Mesenchymal stem cell (in vitro differentiated cells and primary cell): ENCODE data around the gene DCLRE1B.

ENCODE experiments used
- DNase-seq: peaks from one replicate; pipeline ENCODE4 v3.0.0-alpha.2; 2013
- H2AFZ ChIP-seq: one replicate; pipeline ENCODE4 v1.6.1; 2013; ENCODE audit warnings: low read depth, mild to moderate bottlenecking, control low read depth, inconsistent platforms, low read length, moderate library complexity
- H2AK5ac ChIP-seq: 2 replicates; pipeline ENCODE4 v1.6.1; 2013; ENCODE audit warnings: low read length, moderate library complexity, mild to moderate bottlenecking, inconsistent platforms; ENCODE audit not compliant: severe bottlenecking
- H2BK120ac ChIP-seq: one replicate; pipeline ENCODE4 v1.6.1; 2013; ENCODE audit warnings: low read depth, mild to moderate bottlenecking, inconsistent platforms, low read length, moderate library complexity
- H2BK12ac ChIP-seq, 2 experiments: one replicate each; pipeline ENCODE4 v1.6.1; 2013; ENCODE audit warnings: inconsistent platforms in 2 of 2, low read length in 2 of 2, mild to moderate bottlenecking in 2 of 2, moderate library complexity in 2 of 2, control low read depth in 1 of 2
- H2BK15ac ChIP-seq: one replicate; pipeline ENCODE4 v1.6.1; 2013; ENCODE audit warnings: mild to moderate bottlenecking, low read depth, inconsistent platforms; ENCODE audit not compliant: poor library complexity, severe bottlenecking
- H2BK5ac ChIP-seq: 2 replicates; pipeline ENCODE4 v1.6.1; 2013; ENCODE audit warnings: low read depth, mild to moderate bottlenecking, low read length, control low read depth, inconsistent platforms; ENCODE audit not compliant: poor library complexity, severe bottlenecking
- H3K14ac ChIP-seq, 2 experiments: one replicate each; pipeline ENCODE4 v1.6.1; 2013; ENCODE audit warnings: inconsistent platforms in 2 of 2, low read length in 2 of 2, control low read depth in 1 of 2, mild to moderate bottlenecking in 1 of 2, moderate library complexity in 1 of 2
- H3K18ac ChIP-seq, 2 experiments: one replicate each; pipeline ENCODE4 v1.6.1; 2013; ENCODE audit warnings: inconsistent platforms in 2 of 2, low read length in 2 of 2, control low read depth in 1 of 2, low read depth in 1 of 2, mild to moderate bottlenecking in 1 of 2
- H3K23ac ChIP-seq, 2 experiments: one replicate each; pipeline ENCODE4 v1.6.1; 2013; ENCODE audit warnings: inconsistent platforms in 2 of 2, low read length in 2 of 2, mild to moderate bottlenecking in 2 of 2, moderate library complexity in 2 of 2, control low read depth in 1 of 2
- H3K27ac ChIP-seq: 2 replicates; pipeline ENCODE4 v1.5.1; 2013; ENCODE audit warnings: mild to moderate bottlenecking, moderate library complexity, low read length, control low read depth, inconsistent platforms; ENCODE audit not compliant: poor library complexity, severe bottlenecking
- H3K27me3 ChIP-seq, 2 experiments: 2 replicates each; pipeline versions ENCODE4 v1.6.1 to v1.7.0; 2013; ENCODE audit warnings: low read length in 2 of 2, mild to moderate bottlenecking in 2 of 2, moderate library complexity in 2 of 2, control low read depth in 1 of 2, inconsistent platforms in 1 of 2; ENCODE audit not compliant: control insufficient read depth in 1 of 2, insufficient read depth in 1 of 2
- H3K36me3 ChIP-seq, 2 experiments: 2 replicates each; pipeline versions ENCODE4 v1.6.1 to v1.7.0; 2013; ENCODE audit warnings: low read length in 2 of 2, control low read depth in 1 of 2, inconsistent platforms in 1 of 2, low read depth in 1 of 2, mild to moderate bottlenecking in 1 of 2; ENCODE audit not compliant: insufficient read depth in 2 of 2, control insufficient read depth in 1 of 2
- H3K4ac ChIP-seq, 2 experiments: one replicate each; pipeline ENCODE4 v1.6.1; 2013; ENCODE audit warnings: inconsistent platforms in 2 of 2, low read length in 2 of 2, mild to moderate bottlenecking in 2 of 2, moderate library complexity in 2 of 2, control low read depth in 1 of 2, low read depth in 1 of 2
- H3K4me1 ChIP-seq: 2 replicates; pipeline ENCODE4 v1.6.1; 2013; ENCODE audit warnings: low read depth, low read length, control low read depth; ENCODE audit not compliant: control insufficient read depth, insufficient read depth
- H3K4me2 ChIP-seq: 2 replicates; pipeline ENCODE4 v1.6.1; 2013; ENCODE audit warnings: low read length, mild to moderate bottlenecking, inconsistent platforms; ENCODE audit not compliant: poor library complexity, severe bottlenecking
- H3K4me3 ChIP-seq, 2 experiments: 2 replicates each; pipeline versions ENCODE4 v1.5.1 to v1.7.0; 2013; ENCODE audit warnings: low read length in 2 of 2, mild to moderate bottlenecking in 2 of 2, control low read depth in 1 of 2, low read depth in 1 of 2; ENCODE audit not compliant: insufficient read depth in 1 of 2
- H3K79me1 ChIP-seq: replicated peaks from 2 replicates; pipeline ENCODE4 v1.6.1; 2013; ENCODE audit warnings: mild to moderate bottlenecking, control low read depth, low read length, inconsistent platforms; ENCODE audit not compliant: poor library complexity, severe bottlenecking
- H3K9ac ChIP-seq: 2 replicates; pipeline ENCODE4 v1.7.0; 2013; ENCODE audit warnings: mild to moderate bottlenecking, low read length, moderate library complexity
- H3K9me3 ChIP-seq: 2 replicates; pipeline ENCODE4 v1.7.0; 2013; ENCODE audit warnings: mild to moderate bottlenecking, low read length; ENCODE audit not compliant: control insufficient read depth
- H4K8ac ChIP-seq: one replicate; pipeline ENCODE4 v1.6.1; 2013; ENCODE audit warnings: inconsistent platforms, mild to moderate bottlenecking, low read length, moderate library complexity
- H4K91ac ChIP-seq: one replicate; pipeline ENCODE4 v1.6.1; 2013; ENCODE audit warnings: mild to moderate bottlenecking, low read length, inconsistent platforms
- WGBS: methylation state at CpG from one replicate; pipeline ENCODE4 v1.1.7; 2013; ENCODE audit warnings: mixed read lengths; 5-methylcytosine and 5-hydroxymethylcytosine counted together

DCLRE1B gene

GRCh38 chr1:113872219-113872935 is 32.7 kb upstream of the DCLRE1B start:
- Histone ChIP-seq H3K79me1 (no peaks in the 10 kb centered on the region), H2AFZ (no peak overlapping the region), H2AK5ac (no peak overlapping the region), H2BK5ac (no peak overlapping the region), H3K36me3 (no peaks in the 10 kb centered on the region), H2BK15ac (no peak overlapping the region), H3K27ac (no peak overlapping the region), H2BK12ac (no peak overlapping the region), H3K9ac (no peak overlapping the region), H3K4me1 (peaks cover 2% of the 10 kb centered on the region), H3K18ac (no peak overlapping the region), H4K91ac (no peak overlapping the region), H3K4me3 (no peak overlapping the region), H2BK120ac (no peak overlapping the region), H3K14ac (no peak overlapping the region), H3K4me2 (no peak overlapping the region), H3K23ac (no peak overlapping the region), H3K27me3 (no peaks in the 10 kb centered on the region), H3K9me3 (no peaks in the 10 kb centered on the region), H3K4ac (no peak overlapping the region), H4K8ac (no peak overlapping the region)
- no peak for DNase-seq

- Histone ChIP-seq H2BK12ac (no peak overlapping the region), H3K4me1 (peaks cover 3% of the 10 kb centered on the region), H3K9ac (no peak overlapping the region), H3K27me3 (no peaks in the 10 kb centered on the region), H3K4me2 (no peak overlapping the region), H3K79me1 (no peaks in the 10 kb centered on the region), H3K4me3 (no peak overlapping the region), H3K27ac (no peak overlapping the region), H4K91ac (no peak overlapping the region), H2AK5ac (no peak overlapping the region), H3K18ac (no peak overlapping the region), H2BK120ac (no peak overlapping the region), H2BK5ac (no peak overlapping the region), H4K8ac (no peak overlapping the region), H3K36me3 (no peaks in the 10 kb centered on the region), H2AFZ (no peak overlapping the region), H2BK15ac (no peak overlapping the region), H3K4ac (no peak overlapping the region), H3K23ac (no peak overlapping the region), H3K9me3 (no peaks in the 10 kb centered on the region), H3K14ac (no peak overlapping the region)
- WGBS = no CpG with 5 or more reads among the region's 1 CpG
- DNase-seq = no peak
Observed at GRCh38 chr1:113874012-113874879, 30.9 kb upstream of the DCLRE1B start.

DNA sequence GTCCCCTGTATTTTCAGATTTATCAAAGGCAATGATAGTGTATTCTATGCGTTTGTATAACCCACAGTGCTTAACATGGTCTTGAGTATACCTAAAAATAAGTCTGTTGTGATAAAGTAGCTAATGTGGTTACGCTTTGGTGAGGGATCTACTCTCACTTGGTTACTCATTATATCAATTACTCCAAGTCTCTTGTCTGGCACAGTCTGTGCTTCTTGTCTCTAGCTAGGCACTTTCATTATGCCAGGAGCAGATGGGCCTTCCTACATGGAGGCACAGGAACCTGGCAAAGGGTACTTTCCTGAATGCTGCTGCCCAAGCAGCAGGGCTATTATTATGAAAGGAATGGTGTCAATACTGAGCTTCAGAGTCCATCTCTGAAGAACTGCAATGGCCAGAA is 29.4 kb upstream of the DCLRE1B start:
- Histone ChIP-seq H2BK5ac (no peak overlapping the region), H4K91ac (no peak overlapping the region), H2BK15ac (no peak overlapping the region), H3K27me3 (no peaks in the 10 kb centered on the region), H3K36me3 (no peaks in the 10 kb centered on the region), H4K8ac (no peak overlapping the region), H2AK5ac (no peak overlapping the region), H3K14ac (no peak overlapping the region), H2BK120ac (no peak overlapping the region), H3K4ac (no peak overlapping the region), H3K79me1 (no peaks in the 10 kb centered on the region), H3K9ac (no peak overlapping the region), H3K9me3 (no peaks in the 10 kb centered on the region), H2BK12ac (no peak overlapping the region), H3K27ac (no peak overlapping the region), H3K23ac (no peak overlapping the region), H3K4me3 (no peak overlapping the region), H3K4me2 (no peak overlapping the region), H3K4me1 (peaks cover 3% of the 10 kb centered on the region), H3K18ac (no peak overlapping the region), H2AFZ (no peak overlapping the region)
- no peak for DNase-seq
- no CpG with 5 or more reads among the region's 2 CpGs for WGBS

- H3K36me3 ChIP-seq = no peaks in the 10 kb centered on the region
- DNase-seq = no peak
- H2AK5ac ChIP-seq = peak overlapping the region; percentile 57
- no peaks in the 10 kb centered on the region for H3K27me3 ChIP-seq
- H3K4me1 ChIP-seq = peaks cover 3% of the 10 kb centered on the region
- H3K14ac ChIP-seq = no peak overlapping the region
- no peak overlapping the region for H2BK12ac ChIP-seq
- no peak overlapping the region for H2BK5ac ChIP-seq
- H3K4ac ChIP-seq = no peak overlapping the region
- H3K79me1 ChIP-seq = no peaks in the 10 kb centered on the region
- no peak overlapping the region for H3K9ac ChIP-seq
- H2AFZ ChIP-seq = no peak overlapping the region
- no peak overlapping the region for H3K4me3 ChIP-seq
- H2BK120ac ChIP-seq = no peak overlapping the region
- WGBS = 91% methylated on average over 5 of the region's 5 CpGs
- no peak overlapping the region for H3K4me2 ChIP-seq
- H3K23ac ChIP-seq = no peak overlapping the region
- H4K91ac ChIP-seq = no peak overlapping the region
- H3K9me3 ChIP-seq = no peaks in the 10 kb centered on the region
- H3K27ac ChIP-seq = no peak overlapping the region
- no peak overlapping the region for H3K18ac ChIP-seq
- H4K8ac ChIP-seq = no peak overlapping the region
- H2BK15ac ChIP-seq = no peak overlapping the region
Observed at GRCh38 chr1:113876176-113876575, 28.9 kb upstream of the DCLRE1B start.
